ENCODE measurements around the gene CDH2.

The CDH2 gene

GRCh38 chr18:28159055-28159454, 17.9 kb downstream of the CDH2 start:
- Histone ChIP-seq H3K4me3 (ENCODE audit: low read length) (no peak overlapping the region), H3K27ac (ENCODE audit: low read length) (no peak overlapping the region), H3K27me3 (ENCODE audit: low read depth, low read length) (no peaks in the 10 kb centered on the region), H3K36me3 (replicated peaks; ENCODE audit: low read depth, low read length) (no peaks in the 10 kb centered on the region), H3K9ac (ENCODE audit: low read length) (no peak overlapping the region), H3K4me2 (ENCODE audit: low read length) (no peak overlapping the region), H3K79me2 (ENCODE audit: low read length) (no peaks in the 10 kb centered on the region), H4K20me1 (ENCODE audit: insufficient read depth, low read length) (no peaks in the 10 kb centered on the region), H3K9me3 (ENCODE audit: insufficient read depth, low read length) (no peaks in the 10 kb centered on the region), H2AFZ (ENCODE audit: low read depth, low read length) (no peak overlapping the region), H3K4me1 (ENCODE audit: low read length) (peaks cover 17% of the 10 kb centered on the region)
- TF ChIP-seq EZH2phosphoT487 (IDR thresholded peaks at IDR 0.05; ENCODE audit: low read depth) (no peak), CTCF (IDR thresholded peaks at IDR 0.05; ENCODE audit: low read depth, low read length) (no peak)

GRCh38 chr18:28158083-28158581, 18.8 kb downstream of the CDH2 start:
- Histone ChIP-seq H3K9me3 (ENCODE audit: insufficient read depth, low read length) (no peaks in the 10 kb centered on the region), H3K79me2 (ENCODE audit: low read length) (no peaks in the 10 kb centered on the region), H3K4me3 (ENCODE audit: low read length) (no peak overlapping the region), H2AFZ (ENCODE audit: low read depth, low read length) (no peak overlapping the region), H3K4me2 (ENCODE audit: low read length) (no peak overlapping the region), H3K36me3 (replicated peaks; ENCODE audit: low read depth, low read length) (no peaks in the 10 kb centered on the region), H3K27ac (ENCODE audit: low read length) (no peak overlapping the region), H3K27me3 (ENCODE audit: low read depth, low read length) (no peaks in the 10 kb centered on the region), H3K4me1 (ENCODE audit: low read length) (peaks cover 23% of the 10 kb centered on the region), H3K9ac (ENCODE audit: low read length) (no peak overlapping the region), H4K20me1 (ENCODE audit: insufficient read depth, low read length) (no peaks in the 10 kb centered on the region)
- TF ChIP-seq EZH2phosphoT487 (IDR thresholded peaks at IDR 0.05; ENCODE audit: low read depth), result no peak
- TF ChIP-seq CTCF (IDR thresholded peaks at IDR 0.05; ENCODE audit: low read depth, low read length), result no peak

GRCh38 chr18:28153485-28154065, 23.4 kb downstream of the CDH2 start:
- Histone ChIP-seq H3K9ac (ENCODE audit: low read length) (no peak overlapping the region), H3K27ac (ENCODE audit: low read length) (no peak overlapping the region), H4K20me1 (ENCODE audit: insufficient read depth, low read length) (no peaks in the 10 kb centered on the region), H3K79me2 (ENCODE audit: low read length) (no peaks in the 10 kb centered on the region), H3K9me3 (ENCODE audit: insufficient read depth, low read length) (no peaks in the 10 kb centered on the region), H3K4me2 (ENCODE audit: low read length) (peak overlapping the region; percentile 52), H3K36me3 (replicated peaks; ENCODE audit: low read depth, low read length) (no peaks in the 10 kb centered on the region), H2AFZ (ENCODE audit: low read depth, low read length) (no peak overlapping the region), H3K4me1 (ENCODE audit: low read length) (peaks cover 13% of the 10 kb centered on the region), H3K4me3 (ENCODE audit: low read length) (no peak overlapping the region), H3K27me3 (ENCODE audit: low read depth, low read length) (no peaks in the 10 kb centered on the region)
- TF ChIP-seq CTCF (IDR thresholded peaks at IDR 0.05; ENCODE audit: low read depth, low read length), result no peak
- no peak for TF ChIP-seq EZH2phosphoT487 (IDR thresholded peaks at IDR 0.05; ENCODE audit: low read depth)

- H3K27me3 ChIP-seq (ENCODE audit: low read depth, low read length), result no peaks in the 10 kb centered on the region
- TF ChIP-seq CTCF (IDR thresholded peaks at IDR 0.05; ENCODE audit: low read depth, low read length) (no peak), EZH2phosphoT487 (IDR thresholded peaks at IDR 0.05; ENCODE audit: low read depth) (no peak)
- H3K4me3 ChIP-seq (ENCODE audit: low read length), result no peak overlapping the region
- H3K4me1 ChIP-seq (ENCODE audit: low read length), result peaks cover 13% of the 10 kb centered on the region
- H3K36me3 ChIP-seq (replicated peaks; ENCODE audit: low read depth, low read length), result no peaks in the 10 kb centered on the region
- no peak overlapping the region for H2AFZ ChIP-seq (ENCODE audit: low read depth, low read length)
- no peaks in the 10 kb centered on the region for H3K79me2 ChIP-seq (ENCODE audit: low read length)
- H3K9ac ChIP-seq (ENCODE audit: low read length), result no peak overlapping the region
- H3K9me3 ChIP-seq (ENCODE audit: insufficient read depth, low read length), result no peaks in the 10 kb centered on the region
- H4K20me1 ChIP-seq (ENCODE audit: insufficient read depth, low read length), result no peaks in the 10 kb centered on the region
- H3K4me2 ChIP-seq (ENCODE audit: low read length), result no peak overlapping the region
- H3K27ac ChIP-seq (ENCODE audit: low read length), result no peak overlapping the region
Measured at GRCh38 chr18:28152754-28153153, 24.2 kb downstream of the CDH2 start.
